SH-SY5Y (cell line): ENCODE results near the gene ITGB5.

Experiments used
- GATA2 ChIP-seq: IDR thresholded peaks from 2 replicates; pipeline ENCODE4 v1.6.1; 2011; ENCODE audit warnings: mild to moderate bottlenecking, low read depth, low read length
- GATA3 ChIP-seq: IDR thresholded peaks from 2 replicates; pipeline ENCODE4 v1.6.1; 2011; ENCODE audit warnings: low read depth, mild to moderate bottlenecking, low read length, moderate library complexity

Gene ITGB5

DNA sequence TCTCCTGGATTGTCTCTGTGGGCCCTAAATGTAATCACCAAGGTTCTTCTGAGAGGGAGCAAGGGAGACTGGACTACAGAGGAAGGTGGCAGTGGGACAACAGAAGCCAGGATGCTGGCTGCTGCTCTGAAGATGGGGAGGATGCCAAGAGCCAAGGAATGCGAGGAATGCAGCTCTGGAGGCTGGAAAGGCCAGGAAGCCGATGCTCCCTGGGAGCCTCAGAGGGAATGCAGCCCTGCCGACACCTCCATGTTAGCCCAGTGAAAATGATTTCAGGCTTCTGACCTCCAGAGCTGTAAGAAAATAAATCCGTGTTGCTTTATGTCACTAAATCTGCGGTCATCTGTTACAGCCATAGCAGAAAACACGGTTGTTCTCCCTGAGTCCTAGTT, 112.8 kb downstream of the ITGB5 start:
- TF ChIP-seq GATA3 (no peak), GATA2 (no peak)

DNA sequence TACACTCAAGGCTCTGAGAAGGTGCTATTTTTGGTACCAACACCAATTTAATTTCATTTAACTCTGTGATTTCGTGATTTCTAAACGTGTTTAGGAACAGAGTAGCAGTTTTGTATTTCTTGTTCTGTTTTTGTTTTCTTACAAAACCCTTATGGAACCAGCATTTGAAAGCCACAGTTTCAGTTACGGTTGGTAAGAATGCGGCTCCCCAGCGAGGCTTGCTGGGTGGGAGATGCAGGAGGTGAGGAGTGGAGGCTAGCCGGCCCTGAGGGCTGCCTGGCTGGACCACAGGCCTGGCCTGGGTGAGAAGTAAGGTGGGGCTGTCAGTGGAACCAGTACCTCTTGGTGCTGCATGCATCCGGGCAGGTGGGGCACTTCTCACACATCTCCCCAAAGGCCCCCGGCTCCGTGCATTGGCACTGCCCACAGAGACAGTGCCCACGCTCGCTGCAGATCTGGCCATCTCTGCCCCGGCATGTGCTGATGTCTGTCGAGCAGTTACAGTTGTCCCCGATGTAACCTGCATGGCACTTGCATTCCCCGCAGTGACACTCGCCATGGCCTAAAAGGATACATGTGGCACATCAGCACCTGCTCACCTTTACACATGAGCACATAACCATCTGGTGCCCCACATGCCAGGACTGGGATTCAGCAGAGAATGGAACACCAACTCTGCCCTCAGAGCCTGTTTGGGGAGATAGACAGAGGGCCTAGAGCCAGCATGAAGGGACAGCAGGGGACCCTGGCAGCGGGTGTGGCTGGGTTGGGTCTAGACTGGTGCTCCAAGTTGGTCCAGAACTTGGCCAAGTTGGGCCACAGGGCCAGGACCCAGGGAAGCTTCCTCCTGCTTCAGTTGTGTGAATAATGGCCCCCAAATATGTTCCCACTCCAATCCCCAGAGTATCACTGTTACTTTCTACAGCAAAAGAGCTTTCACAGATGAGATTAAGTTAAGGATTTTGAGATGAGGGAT, 113.5 kb downstream of the ITGB5 start:
- no peak for TF ChIP-seq GATA2
- TF ChIP-seq GATA3 = no peak

DNA sequence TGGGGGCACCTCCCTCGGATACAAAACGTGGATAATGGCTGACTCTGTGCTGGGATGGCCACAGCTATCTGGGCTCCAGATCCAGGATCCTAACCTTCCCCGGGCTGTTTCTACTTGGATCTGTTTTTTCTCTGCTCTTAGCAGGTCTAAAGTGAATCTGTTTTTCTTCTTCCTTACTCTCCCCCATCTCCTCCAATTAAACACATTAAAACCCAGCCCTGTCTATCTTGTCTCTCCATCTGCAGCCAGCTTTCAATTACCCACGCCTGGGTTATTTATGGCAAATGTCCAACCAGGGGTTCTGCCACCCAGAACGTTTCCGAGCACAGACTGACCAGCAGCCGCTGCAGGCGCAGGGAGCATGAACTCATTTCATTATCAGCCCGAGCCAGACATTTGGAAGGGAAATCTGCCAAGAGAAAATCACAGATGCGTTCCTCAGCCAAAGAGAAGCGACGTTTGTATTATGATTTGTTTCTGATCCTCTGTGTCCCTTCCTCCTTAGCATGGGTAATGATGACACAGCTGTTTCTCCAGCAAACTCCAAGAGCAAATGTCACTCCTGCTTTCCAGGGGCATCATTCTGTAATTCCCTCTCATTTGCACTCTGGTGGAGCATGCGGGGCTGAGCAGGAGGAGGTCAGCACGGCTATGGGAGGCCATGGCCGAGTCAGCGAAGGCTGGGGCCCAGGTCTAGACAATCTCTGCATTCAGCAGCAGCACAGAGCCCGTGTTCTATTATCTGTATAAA, 114.9 kb downstream of the ITGB5 start:
- peak; percentile 100 for TF ChIP-seq GATA3
- peak; percentile 100 for TF ChIP-seq GATA2

DNA sequence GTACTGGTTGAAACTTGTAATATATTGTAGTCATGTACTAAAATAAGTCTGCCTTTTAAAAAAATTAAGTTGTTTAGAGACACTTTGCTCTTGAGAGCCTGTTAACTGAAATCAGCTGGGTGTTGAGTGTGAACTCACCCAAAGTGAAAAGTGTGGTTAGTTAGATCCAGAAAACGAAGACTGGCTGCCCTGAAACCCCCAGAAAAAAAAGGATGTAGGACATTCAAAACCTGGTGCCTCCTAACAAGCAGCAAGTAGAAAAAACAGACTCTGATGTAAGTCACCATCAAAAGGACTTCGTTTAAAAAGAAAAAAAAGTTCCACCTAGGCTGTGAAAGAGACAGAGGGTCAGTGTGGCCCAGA, 116.1 kb downstream of the ITGB5 start:
- TF ChIP-seq GATA2 = no peak
- TF ChIP-seq GATA3 = no peak

DNA sequence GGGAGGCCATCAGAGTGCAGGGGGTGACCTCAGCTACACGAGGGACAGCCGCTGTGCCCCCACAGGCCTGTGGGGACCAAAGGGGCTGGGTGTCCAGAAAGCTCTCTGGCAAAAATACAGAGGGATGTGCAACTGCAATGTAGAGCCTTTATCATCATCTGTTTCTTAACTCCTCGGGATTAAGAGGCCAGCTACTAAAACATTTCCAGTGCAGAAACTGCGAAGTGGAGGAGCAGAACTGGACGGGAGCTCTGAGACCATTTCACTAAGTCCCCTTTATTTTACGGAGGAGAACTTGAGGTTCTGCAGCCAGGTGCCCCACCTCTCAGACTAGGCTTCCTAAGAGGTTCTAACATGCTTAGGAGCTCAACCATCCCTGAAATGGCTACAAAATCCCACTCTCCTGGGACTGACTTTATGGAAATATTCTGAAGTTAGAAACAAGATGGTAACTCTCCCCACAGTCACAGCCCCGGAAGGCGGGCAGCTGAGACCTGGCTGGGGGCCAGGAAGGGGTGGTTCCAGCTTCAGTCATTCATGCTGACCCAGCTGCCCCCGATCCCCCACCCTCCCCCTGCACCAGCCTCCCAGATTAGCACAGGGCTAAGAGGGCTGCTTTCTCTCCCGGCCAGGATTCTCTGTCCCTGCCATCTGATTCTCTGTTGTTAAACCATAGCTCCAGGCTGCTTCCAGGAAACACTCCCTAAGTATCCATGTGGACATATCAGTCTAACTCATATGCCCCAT, 116.7 kb downstream of the ITGB5 start:
- TF ChIP-seq GATA2 (0 out of 2 replicates have a peak, but pooled peaks have one; percentile 31), GATA3 (no peak)

DNA sequence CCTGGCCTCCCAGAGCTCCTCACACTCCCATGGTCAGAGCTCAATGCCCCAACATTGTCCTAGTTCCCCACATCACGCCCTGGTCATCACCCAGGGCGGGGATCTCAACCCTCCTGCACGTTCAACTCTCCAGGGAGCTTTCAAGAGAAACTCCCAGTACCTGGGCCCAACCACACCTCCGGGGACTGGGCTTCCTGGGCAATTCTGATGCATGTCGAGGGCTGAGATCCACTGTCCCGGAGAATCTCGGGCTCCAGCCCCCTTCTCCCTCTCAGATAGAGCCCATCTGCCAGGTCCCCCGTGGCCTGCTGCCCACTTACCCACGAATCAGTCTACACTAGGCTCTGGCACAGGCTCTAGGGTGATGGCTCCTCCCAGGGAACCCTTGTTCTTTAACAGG, 117.7 kb downstream of the ITGB5 start:
- no peak for TF ChIP-seq GATA2
- no peak for TF ChIP-seq GATA3

DNA sequence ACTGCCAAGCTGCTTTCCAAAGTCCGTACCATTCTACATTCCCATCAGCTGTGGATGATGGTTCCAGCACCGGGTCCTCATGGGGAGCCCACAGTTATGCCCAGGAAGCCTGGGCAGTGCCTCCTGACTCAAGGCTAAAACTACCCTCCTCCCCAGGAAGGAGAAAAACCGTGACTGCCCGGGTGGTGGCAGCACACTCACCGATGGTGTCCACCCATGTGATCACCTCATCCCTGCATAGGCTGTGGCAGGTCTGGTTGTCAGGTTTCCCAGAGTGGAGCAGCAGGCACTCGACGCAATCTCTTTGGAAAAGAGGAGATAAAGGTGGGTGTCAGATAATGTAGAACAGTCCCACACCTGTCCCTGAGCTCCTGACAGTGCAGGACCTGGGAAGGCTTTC, 118.4 kb downstream of the ITGB5 start:
- TF ChIP-seq GATA2 (no peak), GATA3 (no peak)

DNA sequence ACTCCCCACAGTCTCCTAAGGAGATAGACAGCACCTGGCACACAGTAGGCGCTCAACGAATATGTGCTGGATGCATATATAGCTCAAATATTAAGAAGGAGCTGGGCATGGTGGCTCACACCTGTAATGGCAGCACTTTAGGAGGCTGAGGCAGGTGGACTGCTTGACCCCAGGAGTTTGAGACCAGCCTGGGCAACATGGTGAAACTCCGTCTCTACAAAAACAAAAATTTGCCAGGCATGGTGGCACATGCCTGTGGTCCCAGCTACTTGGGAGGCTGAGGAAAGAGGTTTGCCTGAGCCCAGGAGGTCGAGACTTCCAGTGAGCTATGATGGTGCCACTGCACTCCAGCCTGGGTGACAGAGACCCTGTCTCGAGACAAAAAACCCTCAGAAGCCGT, 119.5 kb downstream of the ITGB5 start:
- TF ChIP-seq GATA2 (no peak), GATA3 (no peak)

DNA sequence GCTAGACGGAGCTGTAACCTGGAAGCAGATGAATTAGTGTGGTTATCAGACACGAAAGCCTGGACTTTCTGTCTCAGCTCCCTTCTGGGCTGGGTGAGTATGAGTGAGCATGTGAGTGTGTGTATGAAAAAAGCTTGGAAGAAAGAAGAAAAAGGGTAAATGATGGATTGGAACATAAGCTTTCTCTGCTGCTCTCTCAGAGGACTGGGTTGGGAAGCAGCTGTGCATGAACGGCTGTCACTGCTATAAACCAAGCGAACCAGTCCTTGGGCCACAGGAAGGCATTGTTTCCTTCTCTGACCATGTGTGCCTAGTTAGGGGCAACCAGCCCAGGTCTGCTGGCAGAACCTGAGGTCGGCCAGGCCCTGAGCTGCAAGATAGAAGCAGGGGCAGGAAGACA, 119.9 kb downstream of the ITGB5 start:
- TF ChIP-seq GATA3 (no peak), GATA2 (no peak)

DNA sequence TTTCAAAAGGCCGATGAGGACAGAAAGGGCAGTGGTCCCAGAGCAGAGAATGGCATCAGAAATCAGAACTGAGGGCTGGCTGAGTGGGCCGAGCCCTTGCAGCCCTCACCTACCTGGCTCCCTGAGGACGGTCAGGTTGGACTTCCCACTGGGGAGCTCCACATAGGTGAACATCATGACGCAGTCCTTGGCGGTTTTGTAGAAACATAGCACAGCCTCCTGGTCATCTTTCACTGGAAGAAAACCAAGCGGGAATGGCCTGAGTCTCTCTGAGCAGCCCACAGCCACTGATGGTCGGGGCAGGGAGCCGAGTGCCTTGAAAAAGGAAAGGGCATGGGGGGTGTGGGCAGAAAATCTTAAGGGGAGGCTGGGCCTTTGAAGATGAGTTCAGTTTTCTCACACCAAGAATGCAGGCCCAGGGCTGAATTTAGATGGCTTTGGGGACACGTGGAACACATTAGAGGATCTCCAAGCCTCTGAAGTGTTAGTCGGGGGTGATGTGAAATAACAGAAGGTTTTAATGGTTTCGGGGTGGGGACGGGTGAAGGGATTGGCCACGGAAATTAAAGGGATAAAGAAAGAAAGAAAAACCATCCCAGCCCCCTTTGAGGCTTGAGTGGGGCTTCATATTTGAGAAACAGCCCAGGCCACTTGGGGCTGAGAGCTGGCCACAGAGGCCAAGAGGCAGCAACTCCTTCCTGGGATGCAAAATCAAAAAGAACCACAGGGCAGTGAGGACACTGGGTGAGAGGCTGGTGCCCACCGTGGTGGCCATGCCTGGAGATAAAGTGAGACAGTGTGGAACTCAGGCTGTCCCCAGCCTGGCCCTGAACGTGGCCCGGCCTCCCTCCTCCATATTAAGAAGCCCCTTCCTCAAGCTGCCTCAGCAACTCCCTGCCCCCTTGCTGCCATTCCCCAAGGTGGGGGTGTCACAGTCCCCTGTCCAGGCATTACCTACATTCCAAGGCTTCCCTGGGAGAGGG, 120.8 kb downstream of the ITGB5 start:
- TF ChIP-seq GATA2 (no peak), GATA3 (no peak)

DNA sequence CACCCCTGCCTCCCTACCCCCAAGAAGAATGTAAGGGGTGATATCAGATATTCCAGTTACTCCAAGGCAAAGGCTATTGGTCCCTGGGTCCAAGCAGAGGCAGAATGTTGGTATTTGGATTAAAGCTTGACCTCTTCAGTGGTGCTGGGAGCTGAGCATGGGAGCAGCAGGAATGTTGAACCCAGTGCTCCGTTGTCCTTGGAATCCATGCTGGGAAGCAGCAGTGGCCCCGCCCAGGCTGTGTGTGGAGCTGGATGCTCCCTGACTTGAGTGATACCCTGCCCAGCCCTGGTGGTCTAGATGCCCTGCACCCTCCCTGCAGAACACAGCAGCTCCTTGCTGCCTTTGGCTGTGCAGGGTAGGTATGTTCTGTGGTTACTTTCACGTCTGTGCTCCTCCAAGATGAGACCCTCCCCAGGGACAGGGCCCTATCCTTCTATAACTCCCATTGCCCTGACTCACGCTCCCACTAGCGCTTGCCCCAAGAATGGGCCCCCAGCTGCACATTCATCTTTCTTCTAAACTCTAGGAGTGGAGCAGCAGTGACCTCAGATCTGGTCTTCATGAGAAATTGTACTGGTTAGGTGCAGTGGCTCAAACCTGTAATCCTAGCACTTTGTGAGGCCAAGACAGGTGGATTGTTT, 121.8 kb downstream of the ITGB5 start:
- TF ChIP-seq GATA3 (no peak), GATA2 (no peak)

DNA sequence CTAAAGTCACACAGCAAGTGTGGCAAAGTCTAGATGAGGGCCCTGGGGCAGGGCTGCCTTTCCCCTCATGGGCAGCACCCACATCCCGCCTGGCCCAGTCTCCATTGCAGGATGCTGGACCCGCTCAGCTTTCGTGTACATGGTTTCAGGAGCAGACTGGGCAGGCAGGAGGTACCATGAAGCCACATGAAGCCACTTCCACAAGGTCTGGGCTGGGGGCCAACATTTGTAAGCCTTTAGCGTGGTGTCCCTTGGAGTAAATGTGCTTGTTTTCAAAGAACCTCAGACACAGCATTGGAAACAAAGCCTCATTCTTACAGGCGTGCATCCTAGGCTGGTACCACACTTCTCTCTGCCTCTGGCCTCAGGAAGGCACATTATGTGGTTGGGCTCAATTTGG, 122.4 kb downstream of the ITGB5 start:
- TF ChIP-seq GATA2 (no peak), GATA3 (no peak)
